ENCODE data around the gene GSK3A.

Gene GSK3A

DNA sequence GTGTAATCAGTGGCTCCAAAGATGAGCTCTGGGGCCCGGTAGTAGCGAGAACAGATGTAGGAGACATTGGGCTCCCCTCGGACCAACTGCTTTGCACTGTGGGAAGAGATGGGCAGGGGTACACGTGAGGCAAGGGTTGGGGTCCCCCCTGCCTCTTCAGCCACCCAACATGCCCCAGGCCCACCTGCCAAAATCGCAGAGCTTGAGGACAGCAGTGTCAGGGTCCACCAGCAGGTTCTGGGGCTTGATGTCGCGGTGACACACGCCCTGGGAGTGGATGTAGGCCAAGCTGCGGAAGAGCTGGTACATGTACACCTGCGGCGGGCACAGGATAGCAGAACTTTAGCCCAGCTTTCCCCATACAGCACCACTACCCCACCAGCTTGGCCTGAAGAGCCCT lies 8.0 kb downstream of the GSK3A start:
- H3K27me3 ChIP-seq (replicated peaks), result no peaks in the 10 kb centered on the region
- in situ Hi-C loops (cut with HindIII; ENCODE audit: low pct_ligation_motif_present, low sequenced_read_pairs), result no loop called here
- H3K27ac ChIP-seq, result no peak overlapping the region
- no peak for DNase-seq
- no peak overlapping the region for H3K4me3 ChIP-seq (ENCODE audit: low read depth, low read length)
- peaks cover 72% of the 10 kb centered on the region for H3K36me3 ChIP-seq (replicated peaks)
- TF ChIP-seq, protein P1, sequence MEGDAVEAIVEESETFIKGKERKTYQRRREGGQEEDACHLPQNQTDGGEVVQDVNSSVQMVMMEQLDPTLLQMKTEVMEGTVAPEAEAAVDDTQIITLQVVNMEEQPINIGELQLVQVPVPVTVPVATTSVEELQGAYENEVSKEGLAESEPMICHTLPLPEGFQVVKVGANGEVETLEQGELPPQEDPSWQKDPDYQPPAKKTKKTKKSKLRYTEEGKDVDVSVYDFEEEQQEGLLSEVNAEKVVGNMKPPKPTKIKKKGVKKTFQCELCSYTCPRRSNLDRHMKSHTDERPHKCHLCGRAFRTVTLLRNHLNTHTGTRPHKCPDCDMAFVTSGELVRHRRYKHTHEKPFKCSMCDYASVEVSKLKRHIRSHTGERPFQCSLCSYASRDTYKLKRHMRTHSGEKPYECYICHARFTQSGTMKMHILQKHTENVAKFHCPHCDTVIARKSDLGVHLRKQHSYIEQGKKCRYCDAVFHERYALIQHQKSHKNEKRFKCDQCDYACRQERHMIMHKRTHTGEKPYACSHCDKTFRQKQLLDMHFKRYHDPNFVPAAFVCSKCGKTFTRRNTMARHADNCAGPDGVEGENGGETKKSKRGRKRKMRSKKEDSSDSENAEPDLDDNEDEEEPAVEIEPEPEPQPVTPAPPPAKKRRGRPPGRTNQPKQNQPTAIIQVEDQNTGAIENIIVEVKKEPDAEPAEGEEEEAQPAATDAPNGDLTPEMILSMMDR (IDR thresholded peaks at IDR 0.05; ENCODE audit: low read depth, low read length, missing control alignments), result no peak

DNA sequence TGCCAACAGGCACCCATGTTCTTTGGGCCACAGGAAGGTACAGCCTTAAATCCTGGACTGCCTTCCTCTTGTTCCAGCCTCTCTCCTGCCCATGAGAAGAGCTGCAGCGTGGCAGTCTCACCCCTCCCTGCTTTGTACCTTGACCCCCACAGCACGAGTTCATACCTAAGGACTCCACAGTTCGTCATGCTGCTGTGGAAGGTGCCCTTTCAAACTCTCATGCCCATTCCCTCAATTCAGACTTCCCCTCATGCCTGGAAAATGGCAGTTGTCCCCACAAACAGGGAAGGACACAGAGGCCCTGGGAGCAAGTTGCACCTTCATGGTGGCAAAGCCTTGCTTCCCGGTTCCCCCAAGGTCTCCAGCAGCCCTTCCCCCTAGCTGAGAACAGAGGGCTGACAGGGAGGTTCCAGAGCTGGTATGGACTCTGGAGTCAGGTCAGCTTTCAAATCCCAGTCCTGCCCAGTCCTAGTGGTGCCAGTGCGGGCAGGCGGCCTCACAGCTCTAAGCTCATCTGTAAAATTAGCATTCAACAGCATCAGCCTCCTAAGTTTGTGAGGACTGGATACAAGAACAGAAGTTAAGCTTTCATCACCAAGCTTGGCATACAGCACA lies 8.6 kb downstream of the GSK3A start:
- H3K27me3 ChIP-seq (replicated peaks), result no peaks in the 10 kb centered on the region
- no peak overlapping the region for H3K4me3 ChIP-seq (ENCODE audit: low read depth, low read length)
- no peak for DNase-seq
- peaks cover 76% of the 10 kb centered on the region for H3K36me3 ChIP-seq (replicated peaks)
- in situ Hi-C loops (cut with HindIII; ENCODE audit: low pct_ligation_motif_present, low sequenced_read_pairs), result no loop called here
- no peak overlapping the region for H3K27ac ChIP-seq
- TF ChIP-seq, protein P1 (IDR thresholded peaks at IDR 0.05; ENCODE audit: low read depth, low read length, missing control alignments), result no peak

DNA sequence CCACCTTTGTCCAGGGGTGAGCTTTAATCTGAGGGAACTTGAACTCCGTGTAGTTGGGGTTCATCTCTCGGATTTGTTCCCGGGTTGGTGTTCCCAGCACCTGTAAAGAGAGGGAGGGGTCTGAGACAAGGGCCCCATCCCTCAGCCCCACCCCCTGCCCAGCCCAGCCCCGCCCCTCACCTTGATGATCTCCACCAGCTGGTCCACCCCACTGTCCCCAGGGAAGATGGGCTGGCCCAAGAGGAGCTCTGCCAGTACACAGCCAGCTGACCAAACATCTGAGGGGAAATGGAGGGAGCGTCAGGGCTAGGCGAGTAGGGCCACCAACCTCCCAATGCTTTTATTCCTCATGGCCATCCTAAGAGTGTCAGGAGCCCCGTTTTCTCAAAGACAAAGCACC lies 9.3 kb downstream of the GSK3A start:
- no peak for DNase-seq
- TF ChIP-seq, protein P1 (IDR thresholded peaks at IDR 0.05; ENCODE audit: low read depth, low read length, missing control alignments), result no peak
- Histone ChIP-seq H3K36me3 (replicated peaks) (peaks cover 82% of the 10 kb centered on the region), H3K27ac (no peak overlapping the region), H3K27me3 (replicated peaks) (no peaks in the 10 kb centered on the region), H3K4me3 (ENCODE audit: low read depth, low read length) (no peak overlapping the region)
- in situ Hi-C loops (cut with HindIII; ENCODE audit: low pct_ligation_motif_present, low sequenced_read_pairs), result no loop called here

DNA sequence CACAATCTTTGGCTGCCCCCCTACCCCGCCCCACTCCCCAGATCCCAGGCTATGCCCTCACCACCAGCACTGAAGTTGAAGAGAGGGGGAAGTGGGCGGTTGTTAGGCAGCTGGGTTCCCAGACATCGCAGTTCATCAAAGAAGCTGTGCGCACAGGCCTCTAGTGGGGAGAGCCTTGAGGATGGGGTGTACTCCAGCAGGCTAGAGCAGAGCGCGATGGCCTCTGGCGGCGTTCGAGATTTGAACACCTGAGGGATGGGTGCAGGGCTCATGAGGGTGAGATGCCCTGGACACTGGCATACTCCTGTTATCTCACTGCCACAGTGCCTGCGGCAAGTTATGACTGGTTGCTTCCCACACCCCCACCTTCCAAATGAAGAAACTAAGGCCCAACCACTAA lies 10.0 kb downstream of the GSK3A start:
- in situ Hi-C loops (cut with HindIII; ENCODE audit: low pct_ligation_motif_present, low sequenced_read_pairs), result no loop called here
- Histone ChIP-seq H3K4me3 (ENCODE audit: low read depth, low read length) (no peak overlapping the region), H3K36me3 (replicated peaks) (peaks cover 87% of the 10 kb centered on the region), H3K27ac (no peak overlapping the region), H3K27me3 (replicated peaks) (no peaks in the 10 kb centered on the region)
- DNase-seq, result no peak
- TF ChIP-seq, protein P1 (IDR thresholded peaks at IDR 0.05; ENCODE audit: low read depth, low read length, missing control alignments), result no peak

DNA sequence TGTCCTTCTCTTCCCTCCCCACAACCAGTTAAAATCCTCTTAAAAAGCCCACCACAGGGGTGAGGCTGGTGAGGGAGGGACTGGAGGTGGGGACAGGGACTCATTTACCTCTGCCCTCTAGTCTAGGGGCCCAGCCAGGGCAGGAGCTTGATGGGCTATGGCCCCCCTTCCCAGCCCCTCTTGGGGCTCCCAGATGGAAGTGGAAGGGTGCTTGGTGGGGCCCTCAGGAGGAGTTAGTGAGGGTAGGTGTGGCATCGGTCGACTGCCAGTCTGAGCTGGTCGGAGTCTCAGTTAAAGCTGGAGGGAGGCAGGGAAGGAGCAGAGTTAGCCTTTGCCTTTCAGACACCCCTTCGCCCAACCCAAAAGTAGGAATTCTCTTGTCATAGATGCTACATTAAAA lies 11.8 kb downstream of the GSK3A start:
- TF ChIP-seq, protein P1 (IDR thresholded peaks at IDR 0.05; ENCODE audit: low read depth, low read length, missing control alignments), result no peak
- Histone ChIP-seq H3K27ac (no peak overlapping the region), H3K27me3 (replicated peaks) (no peaks in the 10 kb centered on the region), H3K36me3 (replicated peaks) (peaks cover 87% of the 10 kb centered on the region), H3K4me3 (ENCODE audit: low read depth, low read length) (no peak overlapping the region)
- DNase-seq, result no peak
- in situ Hi-C loops (cut with HindIII; ENCODE audit: low pct_ligation_motif_present, low sequenced_read_pairs), result no loop called here

DNA sequence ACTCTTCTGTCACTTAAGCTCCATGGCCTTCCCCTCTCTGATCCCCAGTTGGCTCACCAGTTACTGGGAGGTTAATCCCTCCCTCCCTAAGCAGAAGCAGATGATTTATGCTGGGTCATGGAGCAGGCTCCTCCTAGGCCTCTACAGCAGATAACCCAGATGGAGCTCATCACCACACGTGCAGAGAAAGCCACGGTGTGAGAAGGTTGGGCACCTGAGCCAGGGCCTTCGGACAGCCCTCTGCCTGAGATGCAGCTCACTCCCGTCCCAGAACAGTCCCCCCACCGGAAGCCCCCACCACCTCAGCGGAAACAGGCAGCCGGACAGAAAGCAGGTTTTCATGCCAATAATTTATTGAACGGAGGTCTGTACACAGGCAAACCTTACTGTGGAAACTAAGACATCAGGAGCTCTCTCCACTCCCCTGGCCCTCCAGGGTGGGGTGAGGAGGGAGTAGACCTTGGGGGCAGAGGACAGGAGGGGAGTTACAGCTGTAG lies 12.5 kb downstream of the GSK3A start:
- Histone ChIP-seq H3K27ac (peak overlapping the region; percentile 18), H3K4me3 (ENCODE audit: low read depth, low read length) (no peak overlapping the region), H3K27me3 (replicated peaks) (no peaks in the 10 kb centered on the region), H3K36me3 (replicated peaks) (peaks cover 86% of the 10 kb centered on the region)
- in situ Hi-C loops (cut with HindIII; ENCODE audit: low pct_ligation_motif_present, low sequenced_read_pairs), result no loop called here
- TF ChIP-seq, protein P1 (IDR thresholded peaks at IDR 0.05; ENCODE audit: low read depth, low read length, missing control alignments), result no peak
- no peak for DNase-seq

All from brain microvascular endothelial cell (primary cell).